HG03520 (cell line): ENCODE measurements around the gene CHD2.
"Not testable (repeated sequence)": the region's sequence is repeated elsewhere in the genome, so short reads cannot be mapped to it uniquely, and the experiment has no call there.

Experiments used
- ATAC-seq: cut with Tn5 transposase; IDR thresholded peaks from one replicate; pipeline ENCODE4 v1.9.1; 2021; ENCODE audit warnings: mild to moderate bottlenecking, moderate library complexity; ENCODE audit not compliant: unreplicated experiment

Gene CHD2

GRCh38 chr15:92899948-92900730 lies at the start of gene CHD2:
Gene CHD2, plus strand, starts transcription at chr15:92900324. Its CDS starts 914 bp downstream, at chr15:92901238.
- peak; percentile 70 for ATAC-seq

- no peak for ATAC-seq
Measured at GRCh38 chr15:92853222-92853621, 46.9 kb upstream of the CHD2 start.

- ATAC-seq: no peak
Measured at GRCh38 chr15:92861742-92862141, 38.4 kb upstream of the CHD2 start.

DNA sequence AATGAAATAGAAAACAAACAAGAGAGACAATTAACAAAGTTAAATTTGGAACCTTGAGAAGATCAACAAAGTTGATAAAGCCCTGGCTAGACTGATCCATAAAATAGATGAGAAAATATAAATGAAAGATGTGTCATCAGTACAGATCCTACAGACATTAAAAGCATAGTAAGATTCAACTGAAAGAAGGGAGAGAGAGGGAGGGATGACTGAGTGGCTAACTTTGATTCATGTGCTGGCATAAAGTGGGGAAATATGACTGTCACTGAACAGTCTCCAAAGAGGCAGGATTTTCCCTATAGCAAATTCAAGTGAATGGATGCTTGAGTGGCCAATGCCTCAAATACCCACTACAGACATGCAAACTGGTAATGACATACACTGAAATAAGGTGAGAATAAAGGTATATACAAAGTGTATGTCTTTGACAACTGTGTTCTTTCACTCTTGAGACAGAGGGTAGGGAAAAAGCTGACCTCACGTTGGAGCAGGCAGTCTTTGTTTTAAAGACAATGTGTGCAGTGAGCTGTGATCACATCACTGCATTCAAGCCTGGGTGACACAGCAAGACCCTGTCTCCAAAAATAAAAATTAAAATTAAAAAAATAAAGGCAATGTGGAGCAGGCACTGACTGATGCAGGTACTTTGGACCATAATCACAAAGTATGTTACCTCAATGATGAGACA lies 35.9 kb upstream of the CHD2 start:
- ATAC-seq: no peak

- no peak for ATAC-seq
Measured at GRCh38 chr15:92869263-92869940, 30.7 kb upstream of the CHD2 start.

- no peak for ATAC-seq
Measured at GRCh38 chr15:92870010-92870591, 30.0 kb upstream of the CHD2 start.

GRCh38 chr15:92872967-92873366 lies 27.2 kb upstream of the CHD2 start:
- ATAC-seq: not testable (repeated sequence)

DNA sequence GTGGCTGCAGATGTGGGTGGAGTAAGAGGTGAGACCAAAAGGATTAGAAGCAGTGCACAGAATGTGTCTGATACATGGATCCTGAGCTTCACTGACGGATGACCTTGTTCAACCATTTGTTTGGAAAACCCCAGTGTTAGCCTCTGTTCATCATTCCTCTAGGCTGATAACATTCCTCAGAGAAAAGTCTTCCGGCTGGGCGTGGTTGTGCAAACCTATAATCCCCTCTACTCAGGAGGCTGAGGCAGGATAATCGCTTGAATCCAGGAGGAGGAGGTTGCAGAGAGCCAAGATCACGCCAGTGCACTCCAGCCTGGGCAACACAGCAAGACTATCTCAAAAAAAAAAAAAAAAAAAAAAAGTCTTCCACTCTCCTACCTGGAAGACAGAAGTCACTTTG lies 23.1 kb upstream of the CHD2 start:
- no peak for ATAC-seq

- no peak for ATAC-seq
Measured at GRCh38 chr15:92877416-92877815, 22.7 kb upstream of the CHD2 start.

DNA sequence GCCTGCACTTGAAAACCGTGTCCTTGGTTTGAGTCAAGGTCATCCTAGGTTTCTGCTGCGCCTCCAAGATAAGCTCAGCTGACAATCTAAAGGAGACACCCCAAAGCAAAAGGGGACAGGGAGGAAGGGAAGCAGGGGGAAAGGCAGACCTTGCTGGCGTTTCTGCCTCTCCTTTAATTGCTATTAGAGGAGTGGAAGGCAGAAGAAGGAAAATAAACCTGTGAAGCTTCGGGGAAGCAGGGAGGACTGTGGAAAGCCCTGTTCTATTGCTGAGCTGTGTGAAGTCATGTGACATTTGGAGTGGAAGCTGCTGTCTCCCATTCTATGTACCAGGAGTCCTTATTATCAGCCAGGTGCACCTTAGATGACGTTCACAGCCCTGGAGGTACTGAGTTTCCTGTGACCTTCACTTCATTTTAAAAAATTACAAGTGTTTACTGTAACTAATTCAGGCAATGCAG lies 21.5 kb upstream of the CHD2 start:
- no peak for ATAC-seq

- no peak for ATAC-seq
Measured at GRCh38 chr15:92879949-92880725, 20.0 kb upstream of the CHD2 start.

GRCh38 chr15:92880796-92881195 lies 19.3 kb upstream of the CHD2 start:
- no peak for ATAC-seq

GRCh38 chr15:92881211-92881754 lies 18.8 kb upstream of the CHD2 start:
- no peak for ATAC-seq

DNA sequence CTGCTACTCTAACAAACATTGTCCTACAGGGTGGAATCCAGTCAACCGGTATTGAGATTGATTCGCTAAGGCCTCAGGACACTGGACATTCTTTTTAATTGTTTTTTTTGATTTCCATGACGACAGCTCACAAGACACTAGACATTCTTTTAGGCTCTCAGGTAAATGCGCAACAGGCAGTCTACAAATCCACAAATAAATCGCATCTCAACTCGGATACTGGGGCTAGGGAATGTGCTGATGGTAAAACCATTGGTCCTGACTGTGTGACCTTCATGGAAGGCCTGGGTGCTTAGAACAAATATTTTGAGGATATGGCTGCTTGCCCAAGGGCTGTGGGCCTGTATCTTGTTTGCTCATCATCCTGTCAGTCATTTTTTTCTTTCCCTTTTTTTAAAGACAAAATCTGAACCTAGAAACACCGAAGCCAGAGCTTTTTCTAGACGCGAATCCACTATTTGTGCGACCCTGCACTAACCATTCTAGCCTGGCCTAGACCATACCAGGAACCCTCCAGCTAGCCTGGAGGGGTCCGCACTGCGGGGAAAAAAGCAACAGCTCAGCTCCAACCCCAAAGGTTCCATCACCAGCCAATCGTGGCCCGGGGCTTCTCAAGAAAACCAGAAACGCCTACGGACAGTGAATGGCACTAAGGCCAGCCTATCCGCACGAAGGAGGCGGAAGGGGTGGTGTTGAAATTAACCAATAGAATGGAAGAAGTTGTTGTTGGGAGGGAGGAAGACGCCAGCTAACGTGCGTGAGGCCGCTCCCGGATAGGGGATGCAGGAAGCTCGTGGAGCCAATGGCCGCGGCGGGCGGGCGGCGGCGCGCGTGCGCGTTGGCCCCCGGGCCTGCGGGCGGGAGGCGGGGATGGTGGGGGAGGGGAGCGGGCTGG lies 18.1 kb upstream of the CHD2 start:
- peak; percentile 93 for ATAC-seq

DNA sequence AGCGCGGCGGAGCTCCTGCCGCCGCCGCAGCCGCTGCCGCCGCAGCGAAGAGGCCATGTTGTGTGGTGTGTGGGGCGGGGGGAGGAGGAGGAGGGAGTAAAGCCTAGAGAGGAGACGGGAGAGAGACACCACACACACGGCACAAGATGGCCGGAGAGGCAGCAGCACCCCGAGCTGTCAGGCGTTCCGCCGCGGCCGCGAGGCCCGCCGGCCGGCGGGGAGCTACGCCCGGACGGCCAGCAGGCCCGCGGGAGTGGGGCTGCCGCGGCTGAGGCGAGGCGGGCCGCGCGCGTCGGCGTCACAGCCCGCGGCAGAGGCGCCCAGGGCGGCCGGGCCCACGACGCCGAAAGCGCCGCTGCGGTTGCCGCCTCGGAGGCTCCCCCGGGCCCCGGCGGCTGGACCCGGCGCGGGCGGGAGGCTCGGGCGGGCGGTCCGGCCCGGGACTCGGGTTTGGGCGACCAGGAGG lies 17.4 kb upstream of the CHD2 start:
- ATAC-seq: peak; percentile 50

- ATAC-seq: no peak
Measured at GRCh38 chr15:92883163-92883875, 16.8 kb upstream of the CHD2 start.

DNA sequence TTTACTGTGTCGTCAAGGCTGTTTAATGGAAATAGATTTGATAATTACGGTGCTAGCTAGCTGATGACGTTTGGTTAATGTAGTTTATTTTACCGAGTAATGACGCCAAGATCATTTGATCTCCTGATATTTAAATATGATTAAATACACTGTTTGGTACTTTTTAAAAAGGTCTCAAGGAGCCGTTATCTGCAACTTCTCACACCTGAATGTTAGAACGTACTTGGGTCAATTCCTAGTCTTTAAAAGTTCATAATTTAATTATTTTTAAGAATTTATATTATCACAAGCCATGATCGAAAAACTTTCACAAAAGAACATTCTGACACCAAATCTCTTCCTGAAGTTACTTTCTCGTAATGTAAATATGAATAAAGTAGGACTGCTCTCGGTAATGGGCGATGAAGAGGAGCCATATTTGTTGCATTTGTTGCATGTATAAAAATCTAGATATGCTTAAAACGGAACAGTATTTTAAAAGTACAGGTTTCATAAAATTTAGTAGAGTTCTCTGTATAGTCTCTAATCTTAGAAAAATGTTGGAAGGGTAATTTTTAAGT lies 16.2 kb upstream of the CHD2 start:
- no peak for ATAC-seq
